GM19035 (cell line): ENCODE results near the gene TIMM23B.
"Not testable (repeated sequence)": the region's sequence is repeated elsewhere in the genome, so short reads cannot be mapped to it uniquely, and the experiment has no call there.

Source experiments
- ATAC-seq: cut with Tn5 transposase; IDR thresholded peaks from one replicate; pipeline ENCODE4 v1.9.1; 2021; ENCODE audit not compliant: unreplicated experiment

TIMM23B gene

DNA sequence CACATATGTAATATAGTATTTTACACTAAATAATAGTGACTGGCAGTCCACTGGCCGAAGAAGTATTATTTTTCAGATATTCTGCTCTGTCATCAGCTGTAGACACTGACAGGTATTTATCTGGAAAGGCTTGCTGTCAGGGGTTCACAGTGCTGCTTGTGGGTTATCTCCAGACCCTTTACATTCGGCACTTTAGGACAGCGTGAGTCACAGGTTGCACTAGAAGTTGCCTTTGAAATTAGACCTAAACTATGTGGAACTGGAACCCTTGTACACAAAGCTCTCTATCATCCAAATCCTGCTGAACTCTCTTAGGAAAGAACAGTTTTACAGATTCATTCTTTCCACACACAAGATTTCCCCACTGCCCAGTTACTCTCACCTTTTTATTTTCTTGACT, 30.2 kb downstream of the TIMM23B start:
- not testable (repeated sequence) for ATAC-seq

DNA sequence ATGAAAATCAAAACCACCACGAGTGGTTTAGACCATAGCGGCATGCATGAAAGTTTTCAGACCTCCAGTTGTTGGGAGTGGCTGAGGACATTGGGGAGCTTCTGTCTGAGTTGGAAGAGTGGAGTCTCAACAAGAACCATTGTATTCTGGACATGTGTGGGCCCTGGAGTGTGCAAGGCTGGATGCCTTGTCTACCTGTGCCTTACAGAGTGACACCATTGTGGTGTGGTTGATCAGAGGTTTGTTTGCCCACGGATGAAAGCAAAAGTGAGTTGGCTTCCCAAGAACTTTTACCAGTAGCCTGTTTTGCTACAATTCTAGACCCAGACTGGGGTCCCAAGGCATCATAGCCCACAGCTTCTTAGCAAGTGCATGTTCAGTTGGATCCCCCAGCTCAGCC, 35.9 kb downstream of the TIMM23B start:
- ATAC-seq: not testable (repeated sequence)

GRCh38 chr10:49987207-49987606, 45.4 kb downstream of the TIMM23B start:
- ATAC-seq: not testable (repeated sequence)

DNA sequence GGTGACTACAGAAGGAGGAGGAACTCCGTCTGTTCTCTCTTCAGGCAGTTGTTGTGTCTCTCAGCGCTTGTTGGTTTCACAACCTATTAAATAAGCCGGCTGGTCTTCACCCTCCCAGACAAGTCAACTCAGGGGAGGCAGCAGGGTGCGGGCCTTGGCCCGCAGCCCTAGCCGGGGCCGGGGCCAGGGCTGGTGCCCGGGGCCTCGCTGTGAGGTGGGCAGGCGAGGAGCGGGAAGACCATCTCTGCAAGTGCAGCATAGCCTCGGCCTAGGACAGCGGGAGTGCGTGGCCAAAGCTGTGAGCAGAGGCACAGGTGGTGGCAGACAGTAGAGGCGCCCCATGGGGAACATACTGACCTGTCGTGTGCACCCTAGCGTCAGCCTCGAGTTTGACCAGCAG, 46.5 kb downstream of the TIMM23B start, which contains the start of gene AGAP6:
AGAP6 (plus strand) TSS at position 31 of the 400 bp plus-strand sequence; CDS start at position 341, 310 bp downstream.
- ATAC-seq: not testable (repeated sequence)

DNA sequence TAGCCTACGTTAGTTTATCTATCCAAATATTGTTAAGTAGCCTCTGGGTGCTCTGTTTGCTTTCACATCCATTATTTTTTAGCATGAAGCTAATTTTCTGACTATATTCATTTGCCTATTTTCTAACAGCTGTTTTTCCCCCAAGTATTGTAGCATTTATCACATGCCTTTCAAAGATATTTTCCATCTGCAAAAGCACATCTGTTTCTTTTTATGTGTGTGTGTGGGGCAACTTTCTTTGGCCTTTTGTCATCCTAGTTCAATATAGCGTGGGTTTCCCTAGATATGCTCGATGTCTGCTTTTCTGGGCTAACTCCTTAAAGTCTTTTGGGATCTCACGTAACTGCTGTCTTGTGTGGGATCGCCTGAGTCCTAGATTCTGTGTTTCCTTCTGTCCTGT, 53.5 kb downstream of the TIMM23B start:
- ATAC-seq: not testable (repeated sequence)

DNA sequence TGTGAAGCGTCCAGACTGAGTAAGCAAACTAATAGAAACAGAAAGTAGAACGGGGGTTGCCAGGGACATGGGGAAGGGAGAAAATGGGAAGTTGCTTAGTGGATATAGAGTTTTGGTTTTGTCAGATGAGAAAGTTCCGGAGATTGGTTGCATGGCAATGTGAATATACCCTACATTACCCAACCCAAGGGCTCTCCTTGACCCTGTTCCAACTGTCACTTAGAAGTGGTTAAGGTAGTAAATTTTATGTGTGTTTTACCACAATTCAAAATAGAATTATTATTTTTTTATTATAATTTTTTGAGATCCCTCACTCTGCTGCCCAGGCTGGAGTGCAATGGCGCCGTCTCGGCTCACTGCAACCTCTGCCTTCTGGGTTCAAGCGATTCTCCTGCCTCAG, 72.2 kb downstream of the TIMM23B start:
- ATAC-seq: not testable (repeated sequence)

- not testable (repeated sequence) for ATAC-seq
Observed at GRCh38 chr10:50015596-50016220, 73.9 kb downstream of the TIMM23B start.

GRCh38 chr10:50016926-50017325, 75.1 kb downstream of the TIMM23B start:
- not testable (repeated sequence) for ATAC-seq

DNA sequence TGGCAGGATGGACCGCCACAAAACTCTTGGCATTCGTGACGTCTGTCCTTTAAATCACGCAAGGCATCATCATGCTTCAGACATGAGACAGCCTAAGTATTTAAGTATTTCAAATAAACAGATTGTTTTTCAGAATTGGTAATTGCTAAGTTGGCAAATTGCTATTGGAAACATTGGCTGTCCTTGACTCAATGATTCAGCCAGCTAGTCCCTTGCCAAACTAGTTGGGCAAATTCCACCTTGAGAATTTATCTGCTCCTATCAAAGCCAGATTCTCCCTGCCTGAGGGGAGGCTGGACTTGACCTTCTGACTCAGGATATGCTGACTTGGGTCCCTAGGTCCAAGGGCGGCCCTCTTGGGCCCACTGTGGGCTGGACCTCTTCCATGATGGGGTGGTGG, 75.8 kb downstream of the TIMM23B start:
- ATAC-seq: not testable (repeated sequence)

DNA sequence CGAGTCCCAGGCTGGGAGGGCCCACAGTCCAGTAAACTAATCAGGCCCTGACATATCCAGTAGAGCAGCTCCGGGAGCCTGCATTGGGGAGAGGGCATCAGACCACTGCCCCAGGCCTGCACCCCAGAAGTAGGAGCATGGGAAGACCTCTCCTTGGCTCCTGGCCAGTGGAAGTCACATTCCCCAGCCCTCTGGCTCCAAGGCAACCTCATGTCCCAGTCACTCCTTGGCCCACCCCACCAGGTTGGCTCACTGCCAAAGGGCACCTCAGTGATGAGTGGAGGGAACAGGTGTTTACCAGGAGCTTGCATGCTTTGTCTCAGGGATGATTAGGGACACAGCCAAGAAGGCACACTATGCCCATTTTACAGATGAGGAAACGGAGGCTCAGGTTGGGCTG, 77.4 kb downstream of the TIMM23B start:
- ATAC-seq: not testable (repeated sequence)

- not testable (repeated sequence) for ATAC-seq
Observed at GRCh38 chr10:50020451-50021024, 78.7 kb downstream of the TIMM23B start.

GRCh38 chr10:50021646-50022045, 79.8 kb downstream of the TIMM23B start:
- no peak for ATAC-seq
